Thymus (tissue), 11 donors: ENCODE measurements around the gene GNG13. TPM values are rescaled to one million over a fixed set of nuclear protein-coding genes. Genes with fewer than 3 reads are reported as not detected.
A peak's percentile ranks its signal among the peaks of the same experiment; 100 is the strongest.

Source experiments
- DNase-seq, 9 donors: peaks; one replicate each; pipeline ENCODE4 v3.0.0-alpha.2; 2013; ENCODE audit warnings: low spot score in 9 of 9, low read depth in 6 of 9, missing footprints in 1 of 9
- H3K27ac ChIP-seq, 2 donors: one replicate each; pipeline ENCODE4 v1.5.1; 2013; ENCODE audit warnings: control low read depth in 1 of 2, low read depth in 1 of 2, low read length in 1 of 2, mild to moderate bottlenecking in 1 of 2, moderate library complexity in 1 of 2
- H3K27me3 ChIP-seq, 2 donors: one replicate each; pipeline ENCODE4 v1.5.1; 2013; ENCODE audit warnings: low read length in 1 of 2; ENCODE audit not compliant: control insufficient read depth in 2 of 2, insufficient read depth in 1 of 2
- H3K36me3 ChIP-seq, 2 donors: one replicate each; pipeline ENCODE4 v1.5.1; 2013; ENCODE audit warnings: low read length in 1 of 2, mild to moderate bottlenecking in 1 of 2, moderate library complexity in 1 of 2; ENCODE audit not compliant: control insufficient read depth in 2 of 2, insufficient read depth in 2 of 2
- H3K4me1 ChIP-seq, 2 donors: one replicate each; pipeline ENCODE4 v1.5.1; 2013; ENCODE audit warnings: low read length in 2 of 2; ENCODE audit not compliant: control insufficient read depth in 2 of 2, insufficient read depth in 2 of 2
- H3K4me3 ChIP-seq, 2 donors: one replicate each; pipeline ENCODE4 v1.5.1; 2013; ENCODE audit warnings: low read length in 2 of 2, control low read depth in 1 of 2, mild to moderate bottlenecking in 1 of 2
- H3K9me3 ChIP-seq, 2 donors: one replicate each; pipeline ENCODE4 v1.5.1; 2013; ENCODE audit warnings: low read length in 1 of 2, mild to moderate bottlenecking in 1 of 2; ENCODE audit not compliant: control insufficient read depth in 2 of 2, insufficient read depth in 1 of 2
- WGBS: extraction: QIAGEN DNeasy Blood & Tissue Kit; methylation state at CpG from one replicate; pipeline ENCODE4 v1.1.7; 2013; 5-methylcytosine and 5-hydroxymethylcytosine counted together
- polyA plus RNA-seq: library from polyadenylated mRNA; stranded (reverse); fragments of 200-250 nt; gene quantifications from one replicate; pipeline ENCODE4 v1.2.3, GENCODE V29; 2013
- total RNA-seq: library from RNA; stranded (reverse); fragments of 120-200 nt; gene quantifications from one replicate; pipeline ENCODE4 v1.2.4, GENCODE V29; 2013
- donor health status: healthy.

Gene GNG13
- total and polyA plus RNA-seq, 2 donors: 0.55 TPM; not detected in 1

- no peak overlapping the region for H3K4me3 ChIP-seq
- DNase-seq: no peak
- 89% methylated on average over 2 of the region's 2 CpGs for WGBS
- H3K27ac ChIP-seq: no peak overlapping the region
- peaks cover 21 to 55% of the 10 kb centered on the region in 2 donors for H3K27me3 ChIP-seq
- peaks cover 0 to 15% of the 10 kb centered on the region in 2 donors for H3K4me1 ChIP-seq
- no peaks in the 10 kb centered on the region for H3K9me3 ChIP-seq
- H3K36me3 ChIP-seq: no peaks in the 10 kb centered on the region
Measured at GRCh38 chr16:818592-818991, 18.1 kb upstream of the GNG13 start.

DNA sequence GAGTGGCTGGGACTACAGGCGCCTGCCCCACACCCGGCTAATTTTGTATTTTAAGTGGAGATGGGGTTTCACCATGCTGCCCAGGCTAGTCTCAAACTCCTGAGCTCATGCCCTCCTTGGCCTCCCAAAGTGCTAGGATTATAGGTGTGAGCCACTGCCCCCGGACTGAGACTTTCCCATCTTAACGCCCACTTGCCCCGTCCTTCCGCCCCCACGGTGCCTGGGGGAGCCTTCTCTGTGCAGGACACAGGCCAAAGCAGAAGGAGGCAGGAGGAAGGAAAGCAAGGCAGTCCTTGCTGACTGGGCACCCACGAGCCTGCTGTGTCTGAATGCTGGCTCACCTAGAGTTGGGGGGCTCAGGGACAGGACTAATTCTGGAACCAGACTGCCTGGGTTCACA lies 17.6 kb upstream of the GNG13 start:
- peaks cover 0 to 15% of the 10 kb centered on the region in 2 donors for H3K4me1 ChIP-seq
- peaks cover 25 to 59% of the 10 kb centered on the region in 2 donors for H3K27me3 ChIP-seq
- no peaks in the 10 kb centered on the region for H3K36me3 ChIP-seq
- DNase-seq: no peak
- no peaks in the 10 kb centered on the region for H3K9me3 ChIP-seq
- H3K27ac ChIP-seq: no peak overlapping the region
- 79% methylated on average over 8 of the region's 8 CpGs for WGBS
- no peak overlapping the region for H3K4me3 ChIP-seq

- Histone ChIP-seq H3K9me3 (peaks cover 0 to 2% of the 10 kb centered on the region in 2 donors), H3K4me1 (peaks cover 0 to 15% of the 10 kb centered on the region in 2 donors), H3K27ac (no peak overlapping the region), H3K4me3 (no peak overlapping the region), H3K27me3 (peaks cover 33 to 68% of the 10 kb centered on the region in 2 donors), H3K36me3 (no peaks in the 10 kb centered on the region)
- DNase-seq: no peak
- WGBS: 63% methylated on average over 71 of the region's 71 CpGs
Measured at GRCh38 chr16:817001-817906, 16.7 kb upstream of the GNG13 start.

- 94% methylated on average over 15 of the region's 15 CpGs for WGBS
- Histone ChIP-seq H3K9me3 (peaks cover 4 to 9% of the 10 kb centered on the region in 2 donors), H3K36me3 (no peaks in the 10 kb centered on the region), H3K27me3 (peaks cover 39 to 82% of the 10 kb centered on the region in 2 donors), H3K4me1 (peaks cover 0 to 15% of the 10 kb centered on the region in 2 donors), H3K4me3 (no peak overlapping the region), H3K27ac (no peak overlapping the region)
- no peak for DNase-seq
Measured at GRCh38 chr16:815861-816260, 15.3 kb upstream of the GNG13 start.

GRCh38 chr16:814974-815373 lies 14.4 kb upstream of the GNG13 start:
- Histone ChIP-seq H3K9me3 (peaks cover 4 to 9% of the 10 kb centered on the region in 2 donors), H3K27ac (no peak overlapping the region), H3K27me3 (peaks cover 41 to 90% of the 10 kb centered on the region in 2 donors), H3K4me1 (peaks cover 0 to 10% of the 10 kb centered on the region in 2 donors), H3K36me3 (no peaks in the 10 kb centered on the region), H3K4me3 (no peak overlapping the region)
- WGBS: 91% methylated on average over 9 of the region's 9 CpGs
- DNase-seq: no peak

DNA sequence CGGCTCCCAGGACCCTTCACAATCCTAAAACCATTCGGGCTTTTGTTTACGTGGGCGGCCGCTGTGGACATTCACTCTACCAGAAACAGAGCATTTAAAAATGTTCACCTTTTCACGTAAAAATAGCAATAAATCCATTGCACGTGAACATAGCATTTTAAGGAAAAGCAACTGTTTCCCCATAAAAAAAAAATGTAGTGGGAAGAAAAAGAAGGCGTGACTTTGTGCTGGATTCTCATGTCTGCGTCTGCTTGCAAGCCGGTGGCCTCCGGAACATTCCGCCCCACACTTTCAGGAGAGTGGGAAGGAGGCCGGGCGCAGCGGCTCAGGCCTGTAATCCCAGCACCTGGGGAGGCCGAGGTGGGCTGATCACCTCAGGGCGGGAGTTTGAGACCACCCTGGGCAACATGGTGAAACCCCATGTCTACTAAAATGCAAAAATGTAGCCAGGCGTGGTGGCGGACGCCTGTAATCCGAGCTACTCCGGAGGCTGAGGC lies 13.4 kb upstream of the GNG13 start:
- peaks cover 41 to 91% of the 10 kb centered on the region in 2 donors for H3K27me3 ChIP-seq
- no peak for DNase-seq
- peaks cover 0 to under 1% of the 10 kb centered on the region in 2 donors for H3K4me1 ChIP-seq
- no peak overlapping the region for H3K27ac ChIP-seq
- no peak overlapping the region for H3K4me3 ChIP-seq
- 69% methylated on average over 22 of the region's 22 CpGs for WGBS
- H3K36me3 ChIP-seq: no peaks in the 10 kb centered on the region
- H3K9me3 ChIP-seq: peaks cover 6 to 16% of the 10 kb centered on the region in 2 donors

GRCh38 chr16:813204-813915 lies 12.8 kb upstream of the GNG13 start:
- H3K27me3 ChIP-seq: peaks cover 41 to 90% of the 10 kb centered on the region in 2 donors

GRCh38 chr16:808085-808386 lies 7.5 kb upstream of the GNG13 start:
- peak overlapping the region; percentile 64 to 90 for H3K27ac ChIP-seq
- 31% methylated on average over 19 of the region's 19 CpGs for WGBS
- no peak for DNase-seq

More at GRCh38 chr16:813204-813915, 12.8 kb upstream of the GNG13 start:
- WGBS: 15% methylated on average over 67 of the region's 67 CpGs
- DNase-seq: peak in 2 of 9 donors; percentile 32 to 44
- Histone ChIP-seq H3K36me3 (no peaks in the 10 kb centered on the region), H3K27ac (no peak overlapping the region), H3K4me1 (peaks cover 1 to 3% of the 10 kb centered on the region in 2 donors), H3K4me3 (peak overlapping the region in 1 of 2 donors; percentile 23), H3K9me3 (peaks cover 6 to 16% of the 10 kb centered on the region in 2 donors)

More at GRCh38 chr16:808085-808386, 7.5 kb upstream of the GNG13 start:
- H3K4me3 ChIP-seq: peak overlapping the region; percentile 73 to 88
- no peaks in the 10 kb centered on the region for H3K36me3 ChIP-seq
- H3K27me3 ChIP-seq: peaks cover 15 to 47% of the 10 kb centered on the region in 2 donors
- H3K4me1 ChIP-seq: peaks cover 20 to 43% of the 10 kb centered on the region in 2 donors
- H3K9me3 ChIP-seq: peaks cover 6 to 19% of the 10 kb centered on the region in 2 donors
